Measurements from ENCODE around the gene HILPDA. TPM values are rescaled to one million over a fixed set of nuclear protein-coding genes. Genes with fewer than 3 reads are reported as not detected.

The HILPDA gene
- total RNA-seq, 1 donor from 2014 or later: 12.4 TPM

DNA sequence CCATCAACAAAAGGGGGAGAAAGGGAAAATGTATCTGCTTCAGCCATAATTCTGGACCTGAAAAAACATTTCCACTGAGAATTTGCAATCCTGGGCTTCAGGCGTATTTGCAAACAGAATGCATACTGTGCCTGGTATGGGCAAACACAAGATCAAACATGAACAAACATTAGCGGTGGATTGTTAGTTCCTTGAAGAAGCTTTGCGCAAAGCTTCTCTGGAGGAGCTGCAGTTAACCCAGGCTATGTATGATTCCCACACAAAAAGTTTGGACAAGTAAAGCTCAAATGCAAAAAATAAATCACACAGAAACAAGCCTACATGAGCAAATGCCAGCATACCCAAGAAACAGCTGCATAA is 20.4 kb upstream of the HILPDA start:
- no peak overlapping the region for H3K27ac Mint-ChIP-seq (ENCODE audit: unreplicated experiment)
- no peaks in the 10 kb centered on the region for H3K36me3 ChIP-seq (ENCODE audit: insufficient read depth, low read length)
- H2AFZ ChIP-seq (ENCODE audit: low read depth, low read length): no peak overlapping the region
- DNase-seq (ENCODE audit: low read depth): no peak
- no peak overlapping the region for H3K4me3 ChIP-seq (ENCODE audit: insufficient read depth, low read depth, low read length)
- TF ChIP-seq, protein P1, sequence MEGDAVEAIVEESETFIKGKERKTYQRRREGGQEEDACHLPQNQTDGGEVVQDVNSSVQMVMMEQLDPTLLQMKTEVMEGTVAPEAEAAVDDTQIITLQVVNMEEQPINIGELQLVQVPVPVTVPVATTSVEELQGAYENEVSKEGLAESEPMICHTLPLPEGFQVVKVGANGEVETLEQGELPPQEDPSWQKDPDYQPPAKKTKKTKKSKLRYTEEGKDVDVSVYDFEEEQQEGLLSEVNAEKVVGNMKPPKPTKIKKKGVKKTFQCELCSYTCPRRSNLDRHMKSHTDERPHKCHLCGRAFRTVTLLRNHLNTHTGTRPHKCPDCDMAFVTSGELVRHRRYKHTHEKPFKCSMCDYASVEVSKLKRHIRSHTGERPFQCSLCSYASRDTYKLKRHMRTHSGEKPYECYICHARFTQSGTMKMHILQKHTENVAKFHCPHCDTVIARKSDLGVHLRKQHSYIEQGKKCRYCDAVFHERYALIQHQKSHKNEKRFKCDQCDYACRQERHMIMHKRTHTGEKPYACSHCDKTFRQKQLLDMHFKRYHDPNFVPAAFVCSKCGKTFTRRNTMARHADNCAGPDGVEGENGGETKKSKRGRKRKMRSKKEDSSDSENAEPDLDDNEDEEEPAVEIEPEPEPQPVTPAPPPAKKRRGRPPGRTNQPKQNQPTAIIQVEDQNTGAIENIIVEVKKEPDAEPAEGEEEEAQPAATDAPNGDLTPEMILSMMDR (IDR thresholded peaks at IDR 0.05; ENCODE audit: insufficient read depth, low read depth, low read length): no peak
- TF ChIP-seq EZH2 (IDR thresholded peaks at IDR 0.05; ENCODE audit: insufficient read depth, low read length): no peak
- H3K9ac ChIP-seq (ENCODE audit: low read length): no peak overlapping the region
- H3K9me3 Mint-ChIP-seq (ENCODE audit: unreplicated experiment): no peaks in the 10 kb centered on the region
- no peaks in the 10 kb centered on the region for H3K4me1 Mint-ChIP-seq (ENCODE audit: low read depth, unreplicated experiment)
- no peak for FAIRE-seq
- H3K27ac ChIP-seq (ENCODE audit: low read depth, low read length): no peak overlapping the region
- H3K9me3 ChIP-seq (ENCODE audit: insufficient read depth, low read depth, low read length): no peaks in the 10 kb centered on the region
- no peaks in the 10 kb centered on the region for H3K79me2 ChIP-seq (ENCODE audit: insufficient read depth, low read length)
- no peaks in the 10 kb centered on the region for H3K36me3 Mint-ChIP-seq (ENCODE audit: low read depth, unreplicated experiment)
- no peaks in the 10 kb centered on the region for H3K4me1 ChIP-seq (ENCODE audit: insufficient read depth, low read length)
- no peak overlapping the region for H3K4me2 ChIP-seq (ENCODE audit: low read length)
- H3K4me3 Mint-ChIP-seq (ENCODE audit: unreplicated experiment): no peak overlapping the region
- H4K20me1 ChIP-seq (ENCODE audit: insufficient read depth, low read length): no peaks in the 10 kb centered on the region
- H3K27me3 ChIP-seq (ENCODE audit: insufficient read depth, low read length): peaks cover 17% of the 10 kb centered on the region
- peaks cover 9% of the 10 kb centered on the region for H3K27me3 Mint-ChIP-seq (ENCODE audit: low read depth, unreplicated experiment)

DNA sequence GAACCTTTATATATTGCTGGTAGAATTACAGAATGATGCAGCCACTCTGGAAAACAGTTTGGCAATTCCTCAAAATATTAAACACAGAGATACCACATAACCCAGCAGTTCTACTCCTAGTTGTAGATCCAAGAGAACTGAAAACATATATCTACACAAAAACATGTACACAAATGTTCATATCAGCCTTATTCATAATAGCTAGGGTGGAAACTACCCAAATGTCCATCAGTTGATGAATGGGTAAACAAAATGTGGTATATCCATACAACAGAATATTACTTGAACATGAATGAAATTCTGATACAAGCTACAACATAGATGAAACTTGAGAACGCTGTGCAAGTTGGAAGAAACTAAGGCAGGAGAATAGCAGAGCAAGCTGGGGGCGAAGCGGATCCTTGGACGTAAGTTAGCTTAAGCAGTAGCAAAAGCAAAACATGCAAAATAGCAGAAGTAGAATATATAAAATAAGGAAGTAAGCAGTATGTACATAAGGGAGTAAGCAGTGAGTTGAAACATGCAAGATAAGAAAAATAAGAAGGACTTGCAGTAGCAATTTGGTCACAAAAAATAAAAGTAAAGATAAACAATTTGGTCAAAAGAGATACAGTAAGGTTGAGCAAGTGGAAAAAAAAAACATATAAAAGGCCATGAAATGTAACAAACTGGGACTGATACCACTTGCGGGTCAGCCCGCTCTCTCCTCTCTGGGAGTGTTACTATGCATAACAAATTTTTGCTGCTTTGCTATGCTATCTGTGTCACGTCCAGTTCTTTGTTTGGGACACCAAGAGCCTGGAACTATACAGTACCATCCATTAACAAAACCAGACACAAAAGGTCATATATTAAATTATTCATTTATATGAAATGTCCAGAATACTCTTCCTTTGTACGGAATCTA is 18.0 kb upstream of the HILPDA start:
- DNase-seq (ENCODE audit: low read depth) (no peak), FAIRE-seq (no peak)
- Histone ChIP-seq H4K20me1 (ENCODE audit: insufficient read depth, low read length) (no peaks in the 10 kb centered on the region), H3K4me1 (ENCODE audit: insufficient read depth, low read length) (no peaks in the 10 kb centered on the region), H3K27me3 (ENCODE audit: insufficient read depth, low read length) (peaks cover 10% of the 10 kb centered on the region), H3K4me2 (ENCODE audit: low read length) (no peak overlapping the region), H3K79me2 (ENCODE audit: insufficient read depth, low read length) (no peaks in the 10 kb centered on the region), H3K4me3 (ENCODE audit: insufficient read depth, low read depth, low read length) (no peak overlapping the region), H3K36me3 (ENCODE audit: insufficient read depth, low read length) (no peaks in the 10 kb centered on the region), H3K27ac (ENCODE audit: low read depth, low read length) (no peak overlapping the region), H2AFZ (ENCODE audit: low read depth, low read length) (no peak overlapping the region), H3K9me3 (ENCODE audit: insufficient read depth, low read depth, low read length) (no peaks in the 10 kb centered on the region), H3K9ac (ENCODE audit: low read length) (no peak overlapping the region)
- Mint-ChIP-seq H3K27me3 (ENCODE audit: low read depth, unreplicated experiment) (peaks cover 3% of the 10 kb centered on the region), H3K4me3 (ENCODE audit: unreplicated experiment) (no peak overlapping the region), H3K27ac (ENCODE audit: unreplicated experiment) (no peak overlapping the region), H3K9me3 (ENCODE audit: unreplicated experiment) (no peaks in the 10 kb centered on the region), H3K4me1 (ENCODE audit: low read depth, unreplicated experiment) (no peaks in the 10 kb centered on the region), H3K36me3 (ENCODE audit: low read depth, unreplicated experiment) (no peaks in the 10 kb centered on the region)
- no peak for TF ChIP-seq EZH2 (IDR thresholded peaks at IDR 0.05; ENCODE audit: insufficient read depth, low read length)
- TF ChIP-seq, protein P1 (IDR thresholded peaks at IDR 0.05; ENCODE audit: insufficient read depth, low read depth, low read length): no peak

DNA sequence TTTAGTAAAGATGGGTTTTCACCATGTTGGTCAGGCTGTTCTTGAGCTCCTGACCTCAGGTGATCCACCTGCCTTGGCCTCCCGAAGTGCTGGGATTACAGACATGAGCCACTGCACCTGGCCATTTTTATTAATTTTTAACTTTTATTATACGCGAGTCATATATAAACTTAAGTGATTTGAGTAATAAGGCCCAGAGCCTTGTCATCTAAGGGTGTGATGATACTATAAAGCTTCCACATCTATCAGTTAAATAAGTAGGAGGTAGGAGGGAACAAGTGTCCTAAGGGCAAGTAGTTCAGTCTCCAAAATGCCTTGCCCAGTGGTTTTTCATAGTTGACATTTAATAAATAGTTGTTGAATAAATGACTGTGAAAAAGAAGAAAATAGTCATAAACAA is 13.3 kb upstream of the HILPDA start:
- Mint-ChIP-seq H3K4me3 (ENCODE audit: unreplicated experiment) (no peak overlapping the region), H3K27ac (ENCODE audit: unreplicated experiment) (no peak overlapping the region), H3K36me3 (ENCODE audit: low read depth, unreplicated experiment) (no peaks in the 10 kb centered on the region), H3K4me1 (ENCODE audit: low read depth, unreplicated experiment) (no peaks in the 10 kb centered on the region), H3K27me3 (ENCODE audit: low read depth, unreplicated experiment) (peaks cover 10% of the 10 kb centered on the region), H3K9me3 (ENCODE audit: unreplicated experiment) (no peaks in the 10 kb centered on the region)
- Histone ChIP-seq H3K36me3 (ENCODE audit: insufficient read depth, low read length) (no peaks in the 10 kb centered on the region), H3K79me2 (ENCODE audit: insufficient read depth, low read length) (no peaks in the 10 kb centered on the region), H2AFZ (ENCODE audit: low read depth, low read length) (no peak overlapping the region), H3K9me3 (ENCODE audit: insufficient read depth, low read depth, low read length) (no peaks in the 10 kb centered on the region), H3K4me2 (ENCODE audit: low read length) (no peak overlapping the region), H3K9ac (ENCODE audit: low read length) (no peak overlapping the region), H4K20me1 (ENCODE audit: insufficient read depth, low read length) (no peaks in the 10 kb centered on the region), H3K4me3 (ENCODE audit: insufficient read depth, low read depth, low read length) (no peak overlapping the region), H3K4me1 (ENCODE audit: insufficient read depth, low read length) (no peaks in the 10 kb centered on the region), H3K27ac (ENCODE audit: low read depth, low read length) (no peak overlapping the region), H3K27me3 (ENCODE audit: insufficient read depth, low read length) (peaks cover 2% of the 10 kb centered on the region)
- no peak for FAIRE-seq
- no peak for DNase-seq (ENCODE audit: low read depth)
- TF ChIP-seq EZH2 (IDR thresholded peaks at IDR 0.05; ENCODE audit: insufficient read depth, low read length): no peak
- TF ChIP-seq, protein P1 (IDR thresholded peaks at IDR 0.05; ENCODE audit: insufficient read depth, low read depth, low read length): no peak
